ENCODE data around the gene KRTAP20-4.

DNA sequence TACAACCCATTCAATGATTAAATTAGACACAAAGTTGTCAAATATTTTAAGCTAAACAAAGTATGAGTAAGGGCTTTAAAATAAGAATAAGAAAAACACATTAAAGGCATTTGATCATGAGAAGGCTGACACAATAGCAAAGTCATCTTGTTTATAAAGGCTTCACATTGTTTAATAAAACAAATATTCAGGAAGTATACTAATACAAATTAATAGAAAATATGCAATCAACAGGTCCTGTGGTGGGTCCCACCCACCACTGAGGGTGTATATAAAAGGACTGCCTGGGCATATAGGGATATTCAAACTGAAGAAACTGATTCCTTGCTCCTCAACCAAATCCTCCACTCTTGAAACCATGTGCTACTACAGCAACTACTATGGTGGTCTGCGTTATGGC lies 14.5 kb downstream of the KRTAP20-4 start, which contains the start of gene KRTAP20-2:
- no peak for TF ChIP-seq TARDBP (IDR thresholded peaks at IDR 0.05)
- no peak for TF ChIP-seq SP1 (IDR thresholded peaks at IDR 0.05)
- no peak for TF ChIP-seq HDGF (IDR thresholded peaks at IDR 0.05; ENCODE audit: borderline replicate concordance)
- TF ChIP-seq FOXA1 (IDR thresholded peaks at IDR 0.05), result no peak
- no peak for TF ChIP-seq BHLHE40 (IDR thresholded peaks at IDR 0.05; ENCODE audit: borderline replicate concordance)
- no peak for TF ChIP-seq FOXM1 (IDR thresholded peaks at IDR 0.05; ENCODE audit: borderline replicate concordance)
